Fibroblast of skin of scalp (primary cell): ENCODE measurements around the gene GPR32.
"Not testable (repeated sequence)": the region's sequence is repeated elsewhere in the genome, so short reads cannot be mapped to it uniquely, and the experiment has no call there.

Source experiments
- DNase-seq: peaks from one replicate; pipeline ENCODE4 v3.0.0-alpha.2; 2013

GPR32 gene

DNA sequence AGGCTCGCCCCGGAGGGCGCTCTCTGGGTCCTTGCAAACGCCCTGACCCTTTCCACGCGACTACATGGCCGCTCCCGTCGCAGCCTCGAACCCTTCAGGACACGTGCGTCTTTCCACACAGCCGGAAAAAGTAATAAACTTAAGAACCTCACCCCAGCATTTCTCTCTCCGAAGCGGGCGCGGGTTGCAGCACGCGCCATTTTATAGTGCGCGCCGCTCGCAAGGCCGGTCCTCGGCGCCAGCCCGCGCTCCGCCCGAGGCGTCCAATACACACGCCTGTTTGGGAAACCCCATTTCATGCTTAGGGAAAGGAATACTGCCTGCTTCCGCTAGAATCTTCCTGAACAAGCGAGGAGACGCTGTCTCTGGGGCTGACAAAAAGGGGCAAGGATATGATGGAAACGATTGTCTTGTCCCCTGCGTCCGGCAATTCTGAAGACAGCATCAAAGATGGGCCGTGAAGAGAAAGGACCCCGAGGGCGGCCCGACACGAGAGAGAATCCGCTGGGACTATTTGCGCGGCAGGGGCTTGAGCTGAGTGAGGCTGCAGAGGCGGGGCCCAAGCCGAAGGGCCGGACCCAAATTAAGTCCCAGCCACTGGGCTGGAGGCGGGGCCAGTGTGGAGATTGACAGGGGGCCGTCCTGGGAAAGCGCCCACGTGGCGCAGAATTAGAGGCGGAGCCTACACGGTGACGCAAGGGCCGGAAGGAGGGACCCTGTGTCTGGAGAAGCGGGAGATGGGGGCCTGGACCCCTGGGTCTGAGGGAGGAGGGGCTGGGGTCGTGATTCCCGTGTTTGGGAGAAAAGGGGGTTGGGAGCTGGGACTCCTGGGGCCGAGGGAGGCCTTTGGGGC, 34.4 kb downstream of the GPR32 start:
- peak; percentile 100 for DNase-seq

GRCh38 chr19:50808856-50809255, 38.6 kb downstream of the GPR32 start:
- DNase-seq: no peak

DNA sequence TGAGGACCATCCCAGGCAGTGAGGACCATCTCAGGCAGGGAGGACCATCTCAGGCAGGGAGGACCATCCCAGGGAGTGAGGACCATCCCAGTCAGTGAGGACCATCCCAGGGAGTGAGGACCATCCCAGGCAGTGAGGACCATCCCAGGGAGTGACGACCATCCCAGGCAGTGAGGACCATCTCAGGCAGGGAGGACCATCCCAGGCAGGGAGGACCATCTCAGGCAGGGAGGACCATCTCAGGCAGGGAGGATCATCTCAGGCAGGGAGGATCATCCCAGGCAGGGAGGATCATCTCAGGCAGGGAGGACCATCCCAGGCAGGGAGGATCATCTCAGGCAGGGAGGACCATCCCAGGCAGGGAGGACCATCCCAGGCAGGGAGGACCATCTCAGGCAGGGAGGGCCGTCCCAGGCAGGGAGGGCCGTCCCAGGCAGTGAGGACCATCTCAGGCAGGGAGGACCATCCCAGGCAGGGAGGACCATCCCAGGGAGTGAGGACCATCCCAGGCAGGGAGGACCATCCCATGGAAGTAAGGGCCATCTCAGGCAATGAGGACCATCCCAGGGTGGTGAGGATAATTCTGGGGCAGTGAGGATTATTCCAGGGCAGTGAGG, 41.5 kb downstream of the GPR32 start:
- DNase-seq: not testable (repeated sequence)

DNA sequence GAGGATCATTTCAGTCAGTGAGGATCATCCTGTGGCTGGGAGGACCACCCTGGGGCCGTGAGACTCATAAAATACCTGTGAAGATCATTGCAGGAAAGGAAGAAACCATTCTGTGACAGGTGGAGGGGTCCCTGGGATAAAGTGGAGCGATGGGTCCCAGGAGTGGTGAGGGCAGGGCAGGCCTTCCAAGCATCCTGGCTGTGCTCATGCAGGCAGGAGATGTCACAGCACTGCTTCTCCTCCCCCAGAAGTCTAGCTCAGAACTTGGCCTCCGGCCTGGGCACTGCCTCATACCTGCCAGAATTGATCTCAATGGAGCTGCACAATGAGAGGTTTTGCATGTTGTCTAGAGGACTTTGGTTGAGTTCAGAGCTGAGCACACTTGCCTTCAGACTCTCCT, 42.2 kb downstream of the GPR32 start:
- no peak for DNase-seq

DNA sequence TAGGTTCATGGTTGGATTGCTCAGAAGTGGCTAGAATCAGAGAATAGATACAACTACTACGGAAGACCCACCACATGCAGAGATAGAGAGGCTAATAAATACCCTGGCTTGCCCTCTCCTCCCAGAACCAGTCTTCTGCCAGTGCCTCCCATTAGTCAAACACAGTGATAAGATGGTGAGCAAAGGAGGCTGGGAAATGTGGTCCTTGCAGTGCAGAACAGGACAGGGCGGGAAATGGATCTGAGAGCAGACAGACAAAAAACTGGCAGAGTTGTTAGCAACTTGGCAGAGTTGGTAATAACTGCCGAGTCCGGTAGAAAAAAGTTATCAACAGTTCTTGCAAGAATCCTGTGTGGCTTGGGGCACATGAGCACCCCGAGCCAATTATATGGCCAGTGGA, 44.6 kb downstream of the GPR32 start:
- DNase-seq: no peak

DNA sequence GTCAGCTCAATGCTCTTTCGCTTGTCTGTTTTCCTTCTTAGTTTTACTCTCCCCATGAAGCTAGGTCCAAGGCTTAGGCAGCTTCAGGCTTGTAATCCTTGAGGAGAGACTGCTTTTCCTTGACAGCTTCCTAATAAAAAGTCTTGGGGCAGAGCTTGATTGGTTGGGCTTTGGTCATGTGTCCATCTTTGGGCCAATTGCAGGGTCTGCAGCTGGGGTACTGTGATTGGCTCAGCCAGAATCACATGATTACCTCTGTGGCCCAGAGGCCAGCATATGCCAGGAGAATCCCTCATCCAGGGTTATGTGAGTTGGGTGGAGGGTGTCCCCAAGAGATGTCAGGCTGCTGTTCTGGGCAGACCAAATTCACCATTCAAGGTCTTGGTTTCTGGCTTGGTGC, 45.2 kb downstream of the GPR32 start:
- no peak for DNase-seq

DNA sequence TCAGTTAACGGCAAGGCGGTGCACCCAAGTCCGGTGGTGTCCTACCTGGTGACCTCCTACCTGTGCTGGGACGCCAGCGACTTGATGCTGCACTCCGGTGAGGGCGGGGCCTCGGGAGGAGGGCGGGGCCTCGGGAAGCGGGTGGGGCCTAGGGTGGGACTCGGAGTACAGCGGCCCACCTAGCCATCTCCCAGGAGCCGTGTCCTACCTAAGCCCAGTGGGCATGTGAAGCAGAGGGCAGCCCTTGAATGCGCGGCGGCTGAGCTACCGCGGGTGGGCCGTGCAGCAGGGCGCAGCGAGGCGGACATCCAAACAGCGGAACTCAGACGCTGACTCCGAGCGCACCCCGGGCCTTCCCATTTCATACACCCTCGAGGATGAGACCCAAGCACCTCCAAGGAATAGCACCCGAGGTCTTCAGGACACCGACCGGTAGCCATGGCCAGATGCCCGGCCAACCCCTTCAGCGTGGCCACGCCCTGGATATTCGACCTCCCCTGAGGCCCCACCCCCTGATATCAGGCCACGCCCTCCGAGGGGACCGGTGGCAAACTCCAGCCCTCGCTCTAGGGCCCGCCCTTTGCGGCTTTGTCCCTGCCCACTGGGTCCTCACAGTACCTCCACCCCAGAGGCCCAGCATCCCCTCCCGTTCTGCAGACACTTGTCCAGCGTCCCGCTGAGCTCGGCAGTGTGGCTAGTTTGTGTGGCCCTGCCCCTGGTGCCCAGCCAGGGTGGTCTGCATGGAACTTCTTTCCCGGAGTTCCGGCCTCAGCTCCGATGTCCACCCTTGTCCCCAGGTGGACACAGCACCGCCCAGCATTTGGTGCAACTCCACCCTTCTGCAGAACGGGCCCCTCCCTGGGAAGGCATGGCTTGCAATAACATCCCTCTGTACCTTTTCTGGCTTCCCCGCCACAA, 47.9 kb downstream of the GPR32 start:
- no peak for DNase-seq

GRCh38 chr19:50818859-50819472, 48.7 kb downstream of the GPR32 start:
- no peak for DNase-seq

DNA sequence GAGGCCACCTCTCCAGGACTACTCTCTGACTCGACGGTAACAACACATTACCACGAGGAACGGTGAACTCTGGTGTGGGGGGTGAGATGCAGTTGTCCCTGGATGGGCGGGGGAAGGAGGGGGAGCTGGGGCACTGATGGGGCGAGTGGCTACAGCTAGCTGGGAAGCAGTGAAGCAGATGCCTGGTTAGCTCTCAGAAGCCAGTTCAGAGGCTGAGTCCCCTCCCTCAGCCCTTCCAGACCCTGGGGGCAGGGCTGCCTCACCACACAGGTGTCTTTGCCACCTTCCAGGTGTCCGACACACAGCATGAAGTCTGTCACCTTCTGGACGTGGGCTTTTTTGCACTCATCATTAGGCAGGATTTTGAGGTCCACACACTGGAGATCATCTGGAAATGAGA, 49.4 kb downstream of the GPR32 start:
- no peak for DNase-seq

GRCh38 chr19:50820086-50820485, 49.8 kb downstream of the GPR32 start:
- no peak for DNase-seq

DNA sequence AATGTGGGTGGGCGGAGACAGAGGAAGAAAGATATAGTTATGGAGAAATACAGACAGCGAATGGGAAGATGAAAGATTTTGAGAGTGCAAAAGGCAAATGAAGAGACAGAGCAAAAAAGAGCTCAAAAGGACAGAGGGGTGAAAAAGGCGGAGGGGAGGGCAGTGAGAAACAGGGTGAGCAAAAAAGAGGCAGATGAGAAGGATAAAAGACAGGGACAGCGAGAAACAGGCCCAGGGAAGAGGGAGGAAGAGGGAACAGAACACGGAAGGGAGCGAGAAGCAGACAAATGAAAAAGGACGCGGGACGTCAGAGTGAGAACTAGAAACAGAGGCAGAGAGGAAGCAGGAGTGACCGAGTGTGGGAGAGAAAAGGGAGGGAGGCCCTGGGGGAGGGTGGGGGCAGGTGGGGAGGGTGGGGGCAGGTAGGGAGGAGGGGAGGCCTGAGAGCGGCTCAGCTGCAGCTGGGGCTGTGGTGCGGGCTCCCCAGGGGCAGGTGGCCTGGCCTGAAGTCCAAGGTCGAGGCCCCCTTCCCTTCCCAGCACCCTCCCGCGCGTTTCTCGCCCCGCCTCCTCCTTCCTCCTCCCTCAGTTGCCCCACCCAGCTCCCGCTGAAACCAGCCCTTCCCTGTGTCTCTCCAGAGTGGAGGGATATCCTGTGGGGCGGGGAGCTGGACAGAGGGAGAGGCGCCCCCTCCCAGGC, 50.4 kb downstream of the GPR32 start:
- DNase-seq: no peak

DNA sequence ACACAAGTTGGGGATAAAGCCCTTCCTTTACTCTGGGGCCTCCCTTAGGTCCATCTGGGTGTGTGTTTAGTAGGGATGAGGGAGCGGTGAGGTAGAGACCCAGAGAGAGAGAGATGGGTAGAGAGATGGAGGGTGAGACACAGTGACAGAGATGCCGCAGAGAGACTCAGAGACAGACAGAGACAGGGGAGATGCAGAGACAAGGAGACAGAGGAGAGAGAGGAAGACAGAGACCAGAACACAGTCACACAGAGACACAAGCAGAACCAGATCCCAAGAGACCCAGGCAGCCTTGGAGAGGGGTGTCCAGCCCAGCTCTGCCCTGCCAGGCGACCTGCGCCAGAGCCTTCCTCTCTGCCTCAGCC, 51.0 kb downstream of the GPR32 start:
- no peak for DNase-seq
